SU-DHL-6 (cell line): ENCODE data around the gene DMBT1.

ENCODE experiments used
- CTCF ChIP-seq: fragments of 200-600 bp; sonication (generic); IDR thresholded peaks from one replicate; pipeline ENCODE4 v1.5.1; 2017; ENCODE audit warnings: antibody characterized with exemption, mild to moderate bottlenecking, low read length, moderate library complexity; ENCODE audit not compliant: insufficient read depth, poor library complexity, severe bottlenecking
- EZH2phosphoT487 ChIP-seq: fragments of 200-600 bp; sonication (generic), shearing (Covaris generic); conservative IDR thresholded peaks from 2 replicates; pipeline ENCODE4 v1.6.1; 2018; ENCODE audit warnings: mild to moderate bottlenecking, antibody characterized with exemption, low read length, moderate library complexity, mixed read lengths

DNA sequence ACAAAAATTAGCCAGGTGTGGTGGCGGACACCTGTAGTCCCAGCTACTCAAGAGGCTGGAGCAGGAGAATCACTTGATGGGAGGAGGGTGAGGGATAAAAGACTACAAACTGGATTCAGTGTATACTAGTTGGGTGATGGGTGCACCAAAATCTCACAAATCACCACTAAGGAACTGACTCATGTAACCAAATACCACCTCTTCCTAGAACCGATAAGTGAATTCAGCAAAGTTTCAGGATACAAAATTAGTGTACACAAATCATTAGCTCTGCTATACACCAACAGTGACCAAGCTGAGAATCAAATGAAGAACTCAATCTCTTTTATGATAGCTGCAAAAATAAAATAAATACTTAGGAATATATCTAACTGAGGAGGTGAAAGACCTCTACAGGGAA is 23.0 kb upstream of the DMBT1 start:
- TF ChIP-seq CTCF: no peak
- TF ChIP-seq EZH2phosphoT487: no peak
